ENCODE measurements around the gene NINJ2.

The NINJ2 gene

GRCh38 chr12:527729-528128, 135.5 kb downstream of the NINJ2 start:
- no peak for DNase-seq (ENCODE audit: low spot score)

- no peak for DNase-seq (ENCODE audit: low spot score)
These were observed 136.0 kb downstream of the NINJ2 start for GRCh38 chr12:527241-527640.

DNA sequence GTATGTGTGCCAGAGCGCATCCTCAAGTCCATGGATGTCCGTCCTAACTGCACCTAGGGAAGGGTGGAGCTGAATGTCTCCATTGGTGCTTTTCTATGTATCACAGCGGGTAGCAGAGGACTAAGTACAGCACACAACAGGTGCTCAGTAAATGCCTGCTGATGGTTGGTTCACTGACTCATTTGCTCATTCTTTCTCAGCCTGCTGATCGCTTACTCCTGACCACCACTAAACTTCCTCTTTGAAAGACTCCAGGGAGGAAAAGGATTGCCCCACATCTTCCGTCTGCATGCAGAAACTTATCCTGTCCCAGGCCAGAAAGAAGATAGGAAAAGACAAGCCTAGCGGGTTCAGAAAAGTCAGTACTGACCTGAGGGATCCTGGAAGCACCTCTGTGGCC, 137.2 kb downstream of the NINJ2 start:
- DNase-seq (ENCODE audit: low spot score): no peak

DNA sequence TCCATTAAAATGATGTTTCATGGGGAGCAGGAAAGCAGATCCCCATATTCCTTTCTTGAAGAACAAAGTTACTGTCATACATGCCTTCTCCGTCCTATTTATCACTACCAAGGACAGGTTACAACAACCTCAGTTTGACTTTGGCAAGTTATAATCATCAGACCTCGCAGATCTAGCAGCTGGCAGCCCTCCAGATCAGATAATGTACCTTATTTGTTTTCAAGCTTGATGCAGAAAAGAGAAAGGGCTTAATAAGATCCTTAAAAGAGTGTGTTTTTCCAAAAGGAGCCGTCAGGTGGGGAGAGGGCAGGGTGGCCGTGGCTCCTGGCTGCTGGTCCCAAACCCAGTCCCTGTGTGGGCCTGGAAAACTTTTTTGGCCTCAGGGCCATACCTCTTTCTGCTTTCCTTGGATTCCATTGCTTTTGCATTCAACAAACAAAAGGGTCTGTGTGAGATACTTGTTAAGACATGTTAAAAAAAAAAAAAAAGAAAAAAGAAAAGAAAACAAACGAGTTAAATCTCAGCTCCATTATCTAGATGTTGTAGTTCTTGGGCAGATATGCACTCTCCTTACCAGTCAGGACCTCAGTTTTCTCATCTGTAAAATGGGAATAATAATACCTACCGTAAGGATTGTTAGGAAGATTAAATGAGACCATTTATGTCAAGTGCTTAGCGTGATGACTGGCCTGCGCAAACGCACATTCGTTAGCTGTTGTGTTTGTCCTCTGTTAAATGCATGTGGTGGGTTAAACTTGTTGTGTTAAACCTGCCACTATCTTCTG, 138.9 kb downstream of the NINJ2 start:
- no peak for DNase-seq (ENCODE audit: low spot score)

DNA sequence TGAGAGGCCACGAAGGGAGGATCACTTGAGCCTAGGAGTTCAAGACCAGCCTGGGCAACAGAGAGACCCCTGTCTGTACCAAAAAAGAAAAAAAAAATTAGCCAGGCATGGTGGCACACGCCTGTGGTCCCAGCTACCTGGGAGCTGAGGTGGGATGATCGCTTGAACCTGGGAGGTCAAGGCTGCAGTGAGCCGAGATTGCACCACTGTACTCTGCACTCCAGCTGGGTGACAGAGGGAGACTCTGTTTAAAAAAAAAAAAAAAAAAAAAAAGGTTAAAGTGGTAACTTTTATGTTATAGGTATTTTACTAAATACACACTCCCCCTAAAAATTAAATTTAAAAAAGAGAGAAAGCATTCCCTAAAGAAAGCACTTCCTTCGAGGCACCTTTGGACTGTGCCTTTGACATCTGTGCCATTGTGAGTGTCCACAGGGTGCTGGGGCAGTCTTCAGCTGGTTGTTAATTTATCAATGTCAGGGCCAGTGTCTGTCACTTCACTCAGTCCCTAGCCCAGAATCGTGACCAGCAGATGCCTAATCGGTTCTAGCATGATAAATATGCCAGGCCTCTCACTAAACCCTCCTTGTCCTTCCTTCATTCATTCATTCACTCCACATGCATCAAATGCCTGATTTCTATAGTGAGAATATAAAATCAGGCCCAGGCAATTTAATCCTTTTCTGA, 140.4 kb downstream of the NINJ2 start:
- no peak for DNase-seq (ENCODE audit: low spot score)

DNA sequence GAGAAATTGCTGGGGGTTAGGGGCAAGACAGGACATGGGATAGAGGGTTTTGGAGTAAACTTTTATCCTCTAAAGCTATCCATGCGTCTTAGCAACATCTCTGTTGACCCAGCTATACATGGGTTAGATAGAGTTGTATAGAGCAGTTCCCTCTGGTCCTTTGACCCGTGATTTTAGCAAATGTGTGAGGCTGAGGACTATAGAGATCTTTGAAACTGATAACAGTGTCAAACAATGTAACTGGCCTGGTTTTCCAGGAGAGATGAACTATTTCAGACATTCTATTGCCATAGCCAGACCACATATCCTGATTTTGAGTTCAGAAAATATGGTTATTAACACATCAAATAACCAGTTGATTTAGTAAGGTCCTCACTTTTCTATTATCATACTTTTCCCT, 143.1 kb downstream of the NINJ2 start:
- no peak for DNase-seq (ENCODE audit: low spot score)

DNA sequence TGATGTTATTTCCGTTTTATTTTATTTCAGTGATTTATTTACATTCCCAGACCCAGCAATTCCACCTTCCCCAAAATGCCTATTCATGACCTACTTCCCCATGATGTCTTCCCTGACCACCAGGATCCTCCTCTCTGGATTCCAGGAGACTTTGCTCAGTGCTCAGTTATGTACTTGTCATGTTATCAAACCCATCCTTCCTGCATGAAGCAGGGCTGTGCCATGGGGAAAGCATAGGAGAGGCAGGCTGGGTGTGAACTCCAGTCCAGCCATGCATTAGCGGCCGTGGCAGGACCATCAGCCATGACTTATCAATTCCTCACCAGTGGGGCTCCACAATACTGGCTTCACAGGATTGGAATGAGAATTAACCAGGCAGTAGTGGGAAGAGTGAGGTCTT, 145.7 kb downstream of the NINJ2 start:
- DNase-seq (ENCODE audit: low spot score): no peak

All from hematopoietic multipotent progenitor cell treated with erythropoietin and hydrocortisone succinate and interleukin-3 and kit ligand, for 17 days (in vitro differentiated cells).